ENCODE data around the gene SEC14L5.

The SEC14L5 gene

GRCh38 chr16:4913130-4913773 is 44.9 kb upstream of the SEC14L5 start:
- TF ChIP-seq HDGF (IDR thresholded peaks at IDR 0.05; ENCODE audit: borderline replicate concordance) = no peak
- no peak for TF ChIP-seq FOXM1 (IDR thresholded peaks at IDR 0.05; ENCODE audit: borderline replicate concordance)
- TF ChIP-seq SP1 (IDR thresholded peaks at IDR 0.05) = no peak
- no peak for TF ChIP-seq LEF1 (IDR thresholded peaks at IDR 0.05; ENCODE audit: borderline replicate concordance)
- DNase-seq (ENCODE audit: extremely low spot score) = no peak
- ChIA-PET POLR2A (no interaction called here), CTCF (no interaction called here)

- TF ChIP-seq ELF4 (IDR thresholded peaks at IDR 0.05) (no peak), FOXM1 (IDR thresholded peaks at IDR 0.05; ENCODE audit: borderline replicate concordance) (no peak), FOXA1 (IDR thresholded peaks at IDR 0.05) (no peak), SP1 (IDR thresholded peaks at IDR 0.05) (no peak), ARNT (IDR thresholded peaks at IDR 0.05) (no peak), NFRKB (IDR thresholded peaks at IDR 0.05) (no peak), BHLHE40 (IDR thresholded peaks at IDR 0.05; ENCODE audit: borderline replicate concordance) (no peak), LEF1 (IDR thresholded peaks at IDR 0.05; ENCODE audit: borderline replicate concordance) (no peak), SUZ12 (IDR thresholded peaks at IDR 0.05) (no peak), CTBP1 (IDR thresholded peaks at IDR 0.05; ENCODE audit: borderline replicate concordance) (no peak), HDGF (IDR thresholded peaks at IDR 0.05; ENCODE audit: borderline replicate concordance) (no peak), ZNF384 (IDR thresholded peaks at IDR 0.05) (no peak), FOXK2 (IDR thresholded peaks at IDR 0.05) (no peak), L3MBTL2 (conservative IDR thresholded peaks at IDR 0.05) (no peak), TARDBP (IDR thresholded peaks at IDR 0.05) (no peak)
- TF ChIP-seq, protein P1, sequence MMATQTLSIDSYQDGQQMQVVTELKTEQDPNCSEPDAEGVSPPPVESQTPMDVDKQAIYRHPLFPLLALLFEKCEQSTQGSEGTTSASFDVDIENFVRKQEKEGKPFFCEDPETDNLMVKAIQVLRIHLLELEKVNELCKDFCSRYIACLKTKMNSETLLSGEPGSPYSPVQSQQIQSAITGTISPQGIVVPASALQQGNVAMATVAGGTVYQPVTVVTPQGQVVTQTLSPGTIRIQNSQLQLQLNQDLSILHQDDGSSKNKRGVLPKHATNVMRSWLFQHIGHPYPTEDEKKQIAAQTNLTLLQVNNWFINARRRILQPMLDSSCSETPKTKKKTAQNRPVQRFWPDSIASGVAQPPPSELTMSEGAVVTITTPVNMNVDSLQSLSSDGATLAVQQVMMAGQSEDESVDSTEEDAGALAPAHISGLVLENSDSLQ (IDR thresholded peaks at IDR 0.05) = no peak
- POLR2A ChIA-PET = no interaction called here
- no peak for DNase-seq (ENCODE audit: extremely low spot score)
- CTCF ChIA-PET = no interaction called here
Observed at GRCh38 chr16:4913774-4914525, 44.2 kb upstream of the SEC14L5 start.

GRCh38 chr16:4914528-4915225 is 43.5 kb upstream of the SEC14L5 start:
- DNase-seq (ENCODE audit: extremely low spot score) = no peak
- no peak for TF ChIP-seq SP1 (IDR thresholded peaks at IDR 0.05)
- CTCF ChIA-PET = no interaction called here
- POLR2A ChIA-PET = no interaction called here

DNA sequence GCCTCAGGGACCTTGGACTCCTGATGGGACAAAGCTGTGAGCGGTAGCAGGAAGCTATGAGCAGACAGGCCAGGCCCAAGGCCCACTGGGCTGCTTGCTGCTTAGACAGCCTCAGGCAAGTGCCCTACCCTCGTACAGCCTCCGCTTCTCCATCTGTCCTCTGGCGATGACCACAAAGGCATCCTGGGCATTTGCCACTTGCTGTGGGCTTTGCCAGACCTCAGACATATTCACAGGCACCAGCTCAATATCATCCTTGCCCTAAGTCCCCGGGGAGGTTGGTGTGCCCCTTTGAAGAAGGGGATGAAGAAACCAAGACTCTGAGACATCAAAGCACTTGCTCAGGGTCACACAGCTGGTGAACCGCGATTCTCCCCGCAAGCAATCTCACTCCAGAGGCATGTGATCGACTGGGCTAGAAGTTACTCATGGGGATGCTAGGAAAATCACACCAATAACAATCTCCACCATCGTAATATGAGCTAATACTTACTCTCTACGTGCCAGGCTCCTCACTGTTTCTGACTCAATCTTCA is 42.8 kb upstream of the SEC14L5 start:
- no peak for DNase-seq (ENCODE audit: extremely low spot score)
- ChIA-PET CTCF (no interaction called here), POLR2A (no interaction called here)
- TF ChIP-seq FOXM1 (IDR thresholded peaks at IDR 0.05; ENCODE audit: borderline replicate concordance) = no peak
- no peak for TF ChIP-seq TARDBP (IDR thresholded peaks at IDR 0.05)
- no peak for TF ChIP-seq ZNF384 (IDR thresholded peaks at IDR 0.05)
- no peak for TF ChIP-seq LEF1 (IDR thresholded peaks at IDR 0.05; ENCODE audit: borderline replicate concordance)
- no peak for TF ChIP-seq NFRKB (IDR thresholded peaks at IDR 0.05)
- TF ChIP-seq, protein P1 (IDR thresholded peaks at IDR 0.05) = no peak

- ChIA-PET CTCF (no interaction called here), POLR2A (no interaction called here)
- no peak for DNase-seq (ENCODE audit: extremely low spot score)
- TF ChIP-seq FOXA1 (IDR thresholded peaks at IDR 0.05) (no peak), CTBP1 (IDR thresholded peaks at IDR 0.05; ENCODE audit: borderline replicate concordance) (no peak), FOXK2 (IDR thresholded peaks at IDR 0.05) (no peak), TARDBP (IDR thresholded peaks at IDR 0.05) (no peak), ELF4 (IDR thresholded peaks at IDR 0.05) (no peak), NFRKB (IDR thresholded peaks at IDR 0.05) (no peak), LEF1 (IDR thresholded peaks at IDR 0.05; ENCODE audit: borderline replicate concordance) (no peak)
- TF ChIP-seq, protein P1 (IDR thresholded peaks at IDR 0.05) = no peak
Observed at GRCh38 chr16:4917117-4917516, 41.0 kb upstream of the SEC14L5 start.

GRCh38 chr16:4918781-4919251 is 39.3 kb upstream of the SEC14L5 start:
- ChIA-PET POLR2A (interaction anchor here (0.6 kb wide), 1 partner anchor 39 kb away, joined by 4 read pairs; the partner anchor contains the start of gene SEC14L5), CTCF (no interaction called here)
- TF ChIP-seq LEF1 (IDR thresholded peaks at IDR 0.05; ENCODE audit: borderline replicate concordance) (no peak), ZNF384 (IDR thresholded peaks at IDR 0.05) (no peak), ARNT (IDR thresholded peaks at IDR 0.05) (no peak), SP1 (IDR thresholded peaks at IDR 0.05) (no peak), L3MBTL2 (conservative IDR thresholded peaks at IDR 0.05) (no peak), FOXA1 (IDR thresholded peaks at IDR 0.05) (no peak), BHLHE40 (IDR thresholded peaks at IDR 0.05; ENCODE audit: borderline replicate concordance) (no peak)
- TF ChIP-seq, protein P1 (IDR thresholded peaks at IDR 0.05) = 0 out of 2 replicates have a peak, but pooled peaks have one; percentile 37
- no peak for DNase-seq (ENCODE audit: extremely low spot score)
